ENCODE measurements around the gene IER5. TPM values are rescaled to one million over a fixed set of nuclear protein-coding genes. Genes with fewer than 3 reads are reported as not detected.

IER5 gene
- total and polyA plus RNA-seq, 9 of the 15 experiments (the other 6 are each of a cell fraction or from before 2014, with no cell fraction given), result 2.4 to 32.1 (median 12.0) TPM

GRCh38 chr1:181083842-181084605 lies 4.5 kb upstream of the IER5 start (continued):
- peak; percentile 95 for TF ChIP-seq REST (IDR thresholded peaks at IDR 0.05; ENCODE audit: borderline replicate concordance)
- no peak for TF ChIP-seq REST (CRISPR knock-in tag; IDR thresholded peaks at IDR 0.05; ENCODE audit: low read depth)
- TF ChIP-seq ZNF592 (IDR thresholded peaks at IDR 0.05), result 0 out of 2 replicates have a peak, but pooled peaks have one; percentile 27
- peak in 1 of 2 experiments; percentile 41; a peak in 1 of 4 replicates for TF ChIP-seq TBL1XR1 (IDR thresholded peaks at IDR 0.05; ENCODE audit: low read length in 2 of 2)
- TF ChIP-seq ESRRA (IDR thresholded peaks at IDR 0.05; ENCODE audit: borderline replicate concordance, low read depth), result no peak
- TF ChIP-seq GABPB1 (CRISPR knock-in tag; IDR thresholded peaks at IDR 0.05), result peak; percentile 20; the same call in 1 of the 2 replicates
- peak; percentile 26; the same call in 1 of the 2 replicates for TF ChIP-seq RB1 (IDR thresholded peaks at IDR 0.05; ENCODE audit: low read depth)
- peak; percentile 40; the same call in 1 of the 2 replicates for TF ChIP-seq DMBX1 (CRISPR knock-in tag; IDR thresholded peaks at IDR 0.05; ENCODE audit: borderline replicate concordance)
- peak; percentile 79; the same call in 1 of the 2 replicates for TF ChIP-seq FOXJ2 (tag; IDR thresholded peaks at IDR 0.05)
- TF ChIP-seq, protein P1, sequence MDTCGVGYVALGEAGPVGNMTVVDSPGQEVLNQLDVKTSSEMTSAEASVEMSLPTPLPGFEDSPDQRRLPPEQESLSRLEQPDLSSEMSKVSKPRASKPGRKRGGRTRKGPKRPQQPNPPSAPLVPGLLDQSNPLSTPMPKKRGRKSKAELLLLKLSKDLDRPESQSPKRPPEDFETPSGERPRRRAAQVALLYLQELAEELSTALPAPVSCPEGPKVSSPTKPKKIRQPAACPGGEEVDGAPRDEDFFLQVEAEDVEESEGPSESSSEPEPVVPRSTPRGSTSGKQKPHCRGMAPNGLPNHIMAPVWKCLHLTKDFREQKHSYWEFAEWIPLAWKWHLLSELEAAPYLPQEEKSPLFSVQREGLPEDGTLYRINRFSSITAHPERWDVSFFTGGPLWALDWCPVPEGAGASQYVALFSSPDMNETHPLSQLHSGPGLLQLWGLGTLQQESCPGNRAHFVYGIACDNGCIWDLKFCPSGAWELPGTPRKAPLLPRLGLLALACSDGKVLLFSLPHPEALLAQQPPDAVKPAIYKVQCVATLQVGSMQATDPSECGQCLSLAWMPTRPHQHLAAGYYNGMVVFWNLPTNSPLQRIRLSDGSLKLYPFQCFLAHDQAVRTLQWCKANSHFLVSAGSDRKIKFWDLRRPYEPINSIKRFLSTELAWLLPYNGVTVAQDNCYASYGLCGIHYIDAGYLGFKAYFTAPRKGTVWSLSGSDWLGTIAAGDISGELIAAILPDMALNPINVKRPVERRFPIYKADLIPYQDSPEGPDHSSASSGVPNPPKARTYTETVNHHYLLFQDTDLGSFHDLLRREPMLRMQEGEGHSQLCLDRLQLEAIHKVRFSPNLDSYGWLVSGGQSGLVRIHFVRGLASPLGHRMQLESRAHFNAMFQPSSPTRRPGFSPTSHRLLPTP (IDR thresholded peaks at IDR 0.05; ENCODE audit: borderline replicate concordance, extremely low read depth, insufficient read length), result peak; percentile 46
- no peak for TF ChIP-seq ETV5 (CRISPR knock-in tag; IDR thresholded peaks at IDR 0.05; ENCODE audit: low read depth)
